ENCODE measurements around the gene RADIL. TPM values are rescaled to one million over a fixed set of nuclear protein-coding genes. Genes with fewer than 3 reads are reported as not detected.
A peak's percentile ranks its signal among the peaks of the same experiment; 100 is the strongest.

Gene RADIL
- total and polyA plus RNA-seq, 9 of the 15 experiments (the other 6 are each of a cell fraction or from before 2014, with no cell fraction given), result 0.06 to 8.1 (median 1.9) TPM; not detected in 1

DNA sequence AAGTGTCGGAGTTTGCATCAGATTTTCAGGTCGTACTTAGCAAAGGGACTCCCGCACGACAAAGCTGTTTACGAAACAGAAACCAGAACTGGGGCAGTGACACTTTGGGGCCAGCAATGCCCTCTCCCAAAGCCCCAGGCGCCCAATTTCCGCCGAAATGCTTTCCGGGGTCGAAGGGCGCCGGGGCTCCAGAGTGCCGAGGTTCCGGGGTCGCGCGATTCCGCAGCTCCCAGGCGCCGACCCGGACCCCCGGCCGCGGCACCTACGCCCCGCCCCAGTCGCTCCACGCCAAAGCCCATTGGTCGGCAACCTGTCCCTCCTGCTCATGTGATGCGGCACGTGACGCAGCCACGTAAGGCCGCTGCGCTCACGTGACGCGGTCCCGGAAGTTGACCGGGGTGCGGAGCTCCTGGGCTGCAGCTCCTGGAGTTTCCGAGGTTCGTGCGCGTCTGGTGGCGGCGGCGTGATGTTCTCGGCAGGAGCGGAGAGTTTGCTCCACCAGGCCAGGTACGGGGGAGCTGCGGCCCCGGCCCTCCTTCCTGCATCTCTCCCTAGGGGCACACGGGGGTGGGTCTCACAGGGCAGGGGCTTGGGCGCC, 108.2 kb downstream of the RADIL start, which contains the start of gene AP5Z1 (continued):
- TF ChIP-seq SRSF9 (IDR thresholded peaks at IDR 0.05; ENCODE audit: borderline replicate concordance, low read depth, low read length), result no peak
- TF ChIP-seq KDM5B (IDR thresholded peaks at IDR 0.05; ENCODE audit: insufficient replicate concordance, low read depth, low read length), result peak; percentile 79
- TF ChIP-seq ZNF695 (CRISPR knock-in tag; IDR thresholded peaks at IDR 0.05), result no peak
- TF ChIP-seq, protein P1, sequence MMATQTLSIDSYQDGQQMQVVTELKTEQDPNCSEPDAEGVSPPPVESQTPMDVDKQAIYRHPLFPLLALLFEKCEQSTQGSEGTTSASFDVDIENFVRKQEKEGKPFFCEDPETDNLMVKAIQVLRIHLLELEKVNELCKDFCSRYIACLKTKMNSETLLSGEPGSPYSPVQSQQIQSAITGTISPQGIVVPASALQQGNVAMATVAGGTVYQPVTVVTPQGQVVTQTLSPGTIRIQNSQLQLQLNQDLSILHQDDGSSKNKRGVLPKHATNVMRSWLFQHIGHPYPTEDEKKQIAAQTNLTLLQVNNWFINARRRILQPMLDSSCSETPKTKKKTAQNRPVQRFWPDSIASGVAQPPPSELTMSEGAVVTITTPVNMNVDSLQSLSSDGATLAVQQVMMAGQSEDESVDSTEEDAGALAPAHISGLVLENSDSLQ (IDR thresholded peaks at IDR 0.05), result peak; percentile 98
- TF ChIP-seq ZNF76 (CRISPR knock-in tag; IDR thresholded peaks at IDR 0.05; ENCODE audit: borderline replicate concordance), result no peak
- TF ChIP-seq C11orf30 (IDR thresholded peaks at IDR 0.05; ENCODE audit: low read depth), result peak; percentile 99
- TF ChIP-seq, protein P2, sequence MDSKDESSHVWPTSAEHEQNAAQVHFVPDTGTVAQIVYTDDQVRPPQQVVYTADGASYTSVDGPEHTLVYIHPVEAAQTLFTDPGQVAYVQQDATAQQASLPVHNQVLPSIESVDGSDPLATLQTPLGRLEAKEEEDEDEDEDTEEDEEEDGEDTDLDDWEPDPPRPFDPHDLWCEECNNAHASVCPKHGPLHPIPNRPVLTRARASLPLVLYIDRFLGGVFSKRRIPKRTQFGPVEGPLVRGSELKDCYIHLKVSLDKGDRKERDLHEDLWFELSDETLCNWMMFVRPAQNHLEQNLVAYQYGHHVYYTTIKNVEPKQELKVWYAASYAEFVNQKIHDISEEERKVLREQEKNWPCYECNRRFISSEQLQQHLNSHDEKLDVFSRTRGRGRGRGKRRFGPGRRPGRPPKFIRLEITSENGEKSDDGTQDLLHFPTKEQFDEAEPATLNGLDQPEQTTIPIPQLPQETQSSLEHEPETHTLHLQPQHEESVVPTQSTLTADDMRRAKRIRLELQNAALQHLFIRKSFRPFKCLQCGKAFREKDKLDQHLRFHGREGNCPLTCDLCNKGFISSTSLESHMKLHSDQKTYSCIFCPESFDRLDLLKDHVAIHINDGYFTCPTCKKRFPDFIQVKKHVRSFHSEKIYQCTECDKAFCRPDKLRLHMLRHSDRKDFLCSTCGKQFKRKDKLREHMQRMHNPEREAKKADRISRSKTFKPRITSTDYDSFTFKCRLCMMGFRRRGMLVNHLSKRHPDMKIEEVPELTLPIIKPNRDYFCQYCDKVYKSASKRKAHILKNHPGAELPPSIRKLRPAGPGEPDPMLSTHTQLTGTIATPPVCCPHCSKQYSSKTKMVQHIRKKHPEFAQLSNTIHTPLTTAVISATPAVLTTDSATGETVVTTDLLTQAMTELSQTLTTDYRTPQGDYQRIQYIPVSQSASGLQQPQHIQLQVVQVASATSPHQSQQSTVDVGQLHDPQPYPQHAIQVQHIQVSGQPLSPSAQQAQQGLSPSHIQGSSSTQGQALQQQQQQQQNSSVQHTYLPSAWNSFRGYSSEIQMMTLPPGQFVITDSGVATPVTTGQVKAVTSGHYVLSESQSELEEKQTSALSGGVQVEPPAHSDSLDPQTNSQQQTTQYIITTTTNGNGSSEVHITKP (IDR thresholded peaks at IDR 0.05; ENCODE audit: partially characterized antibody), result no peak
- TF ChIP-seq MAFG (tag; conservative IDR thresholded peaks at IDR 0.05), result no peak
- 0 out of 2 replicates have a peak, but pooled peaks have one; percentile 83 for TF ChIP-seq DIDO1 (tag; IDR thresholded peaks at IDR 0.05; ENCODE audit: low read depth)
- TF ChIP-seq NUFIP1 (IDR thresholded peaks at IDR 0.05; ENCODE audit: partially characterized antibody), result no peak
- TF ChIP-seq TBP (optimal IDR thresholded peaks at IDR 0.05; ENCODE audit: low read depth, low read length), result peak; percentile 60
- TF ChIP-seq, protein P3, sequence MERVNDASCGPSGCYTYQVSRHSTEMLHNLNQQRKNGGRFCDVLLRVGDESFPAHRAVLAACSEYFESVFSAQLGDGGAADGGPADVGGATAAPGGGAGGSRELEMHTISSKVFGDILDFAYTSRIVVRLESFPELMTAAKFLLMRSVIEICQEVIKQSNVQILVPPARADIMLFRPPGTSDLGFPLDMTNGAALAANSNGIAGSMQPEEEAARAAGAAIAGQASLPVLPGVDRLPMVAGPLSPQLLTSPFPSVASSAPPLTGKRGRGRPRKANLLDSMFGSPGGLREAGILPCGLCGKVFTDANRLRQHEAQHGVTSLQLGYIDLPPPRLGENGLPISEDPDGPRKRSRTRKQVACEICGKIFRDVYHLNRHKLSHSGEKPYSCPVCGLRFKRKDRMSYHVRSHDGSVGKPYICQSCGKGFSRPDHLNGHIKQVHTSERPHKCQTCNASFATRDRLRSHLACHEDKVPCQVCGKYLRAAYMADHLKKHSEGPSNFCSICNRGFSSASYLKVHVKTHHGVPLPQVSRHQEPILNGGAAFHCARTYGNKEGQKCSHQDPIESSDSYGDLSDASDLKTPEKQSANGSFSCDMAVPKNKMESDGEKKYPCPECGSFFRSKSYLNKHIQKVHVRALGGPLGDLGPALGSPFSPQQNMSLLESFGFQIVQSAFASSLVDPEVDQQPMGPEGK (CRISPR knock-in tag; IDR thresholded peaks at IDR 0.05; ENCODE audit: borderline replicate concordance), result no peak
- TF ChIP-seq, protein P4, sequence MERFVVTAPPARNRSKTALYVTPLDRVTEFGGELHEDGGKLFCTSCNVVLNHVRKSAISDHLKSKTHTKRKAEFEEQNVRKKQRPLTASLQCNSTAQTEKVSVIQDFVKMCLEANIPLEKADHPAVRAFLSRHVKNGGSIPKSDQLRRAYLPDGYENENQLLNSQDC (CRISPR knock-in tag; IDR thresholded peaks at IDR 0.05), result no peak
- no peak for TF ChIP-seq RFX7 (CRISPR knock-in tag; IDR thresholded peaks at IDR 0.05)
- TF ChIP-seq, protein P5, sequence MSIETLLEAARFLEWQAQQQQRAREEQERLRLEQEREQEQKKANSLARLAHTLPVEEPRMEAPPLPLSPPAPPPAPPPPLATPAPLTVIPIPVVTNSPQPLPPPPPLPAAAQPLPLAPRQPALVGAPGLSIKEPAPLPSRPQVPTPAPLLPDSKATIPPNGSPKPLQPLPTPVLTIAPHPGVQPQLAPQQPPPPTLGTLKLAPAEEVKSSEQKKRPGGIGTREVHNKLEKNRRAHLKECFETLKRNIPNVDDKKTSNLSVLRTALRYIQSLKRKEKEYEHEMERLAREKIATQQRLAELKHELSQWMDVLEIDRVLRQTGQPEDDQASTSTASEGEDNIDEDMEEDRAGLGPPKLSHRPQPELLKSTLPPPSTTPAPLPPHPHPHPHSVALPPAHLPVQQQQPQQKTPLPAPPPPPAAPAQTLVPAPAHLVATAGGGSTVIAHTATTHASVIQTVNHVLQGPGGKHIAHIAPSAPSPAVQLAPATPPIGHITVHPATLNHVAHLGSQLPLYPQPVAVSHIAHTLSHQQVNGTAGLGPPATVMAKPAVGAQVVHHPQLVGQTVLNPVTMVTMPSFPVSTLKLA (conservative IDR thresholded peaks at IDR 0.05), result peak; percentile 92 to 97
- TF ChIP-seq KLF1 (tag; IDR thresholded peaks at IDR 0.05), result no peak
- TF ChIP-seq, protein P6, sequence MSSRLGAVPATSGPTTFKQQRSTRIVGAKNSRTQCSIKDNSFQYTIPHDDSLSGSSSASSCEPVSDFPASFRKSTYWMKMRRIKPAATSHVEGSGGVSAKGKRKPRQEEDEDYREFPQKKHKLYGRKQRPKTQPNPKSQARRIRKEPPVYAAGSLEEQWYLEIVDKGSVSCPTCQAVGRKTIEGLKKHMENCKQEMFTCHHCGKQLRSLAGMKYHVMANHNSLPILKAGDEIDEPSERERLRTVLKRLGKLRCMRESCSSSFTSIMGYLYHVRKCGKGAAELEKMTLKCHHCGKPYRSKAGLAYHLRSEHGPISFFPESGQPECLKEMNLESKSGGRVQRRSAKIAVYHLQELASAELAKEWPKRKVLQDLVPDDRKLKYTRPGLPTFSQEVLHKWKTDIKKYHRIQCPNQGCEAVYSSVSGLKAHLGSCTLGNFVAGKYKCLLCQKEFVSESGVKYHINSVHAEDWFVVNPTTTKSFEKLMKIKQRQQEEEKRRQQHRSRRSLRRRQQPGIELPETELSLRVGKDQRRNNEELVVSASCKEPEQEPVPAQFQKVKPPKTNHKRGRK (tag; IDR thresholded peaks at IDR 0.05), result no peak
- TF ChIP-seq RAD51 (IDR thresholded peaks at IDR 0.05; ENCODE audit: borderline replicate concordance, low read depth), result peak; percentile 100
